ENCODE measurements around the gene YAP1.

YAP1 gene

GRCh38 chr11:102202972-102203371 lies 92.7 kb downstream of the YAP1 start:
- no peak for DNase-seq (ENCODE audit: low read depth, low spot score)

GRCh38 chr11:102204174-102204573 lies 93.9 kb downstream of the YAP1 start:
- no peak for TF ChIP-seq EZH2 (IDR thresholded peaks at IDR 0.05)
- TF ChIP-seq POLR2AphosphoS5 (IDR thresholded peaks at IDR 0.05; ENCODE audit: borderline replicate concordance, low read depth, low read length): no peak
- TF ChIP-seq FOXP2 (optimal IDR thresholded peaks at IDR 0.05; ENCODE audit: control extremely low read depth, extremely low read length, insufficient read depth): no peak
- Histone ChIP-seq H3K9ac (ENCODE audit: insufficient read length) (no peak overlapping the region), H3K4me3 (no peak overlapping the region), H3K27ac (no peak overlapping the region), H3K36me3 (ENCODE audit: insufficient read depth, low read length) (peaks cover 7% of the 10 kb centered on the region; the same call in 1 of the 2 replicates), H3K9me3 (ENCODE audit: low read depth, low read length) (no peaks in the 10 kb centered on the region)
- no peak for DNase-seq (ENCODE audit: low read depth, low spot score)

More at GRCh38 chr11:102202972-102203371, 92.7 kb downstream of the YAP1 start:
- TF ChIP-seq FOXP2 (optimal IDR thresholded peaks at IDR 0.05; ENCODE audit: control extremely low read depth, extremely low read length, insufficient read depth) (no peak), EZH2 (IDR thresholded peaks at IDR 0.05) (no peak), POLR2AphosphoS5 (IDR thresholded peaks at IDR 0.05; ENCODE audit: borderline replicate concordance, low read depth, low read length) (no peak)
- no peaks in the 10 kb centered on the region for H3K9me3 ChIP-seq (ENCODE audit: low read depth, low read length)
- no peak overlapping the region for H3K4me3 ChIP-seq
- H3K27ac ChIP-seq: no peak overlapping the region
- H3K9ac ChIP-seq (ENCODE audit: insufficient read length): no peak overlapping the region
- H3K36me3 ChIP-seq (ENCODE audit: insufficient read depth, low read length): peaks cover 5% of the 10 kb centered on the region; the same call in 1 of the 2 replicates

- Histone ChIP-seq H3K36me3 (ENCODE audit: insufficient read depth, low read length) (peaks cover 19% of the 10 kb centered on the region; the same call in 1 of the 2 replicates), H3K4me3 (no peak overlapping the region), H3K27ac (no peak overlapping the region), H3K9me3 (ENCODE audit: low read depth, low read length) (no peaks in the 10 kb centered on the region), H3K9ac (ENCODE audit: insufficient read length) (no peak overlapping the region)
- TF ChIP-seq POLR2AphosphoS5 (IDR thresholded peaks at IDR 0.05; ENCODE audit: borderline replicate concordance, low read depth, low read length): no peak
- no peak for TF ChIP-seq EZH2 (IDR thresholded peaks at IDR 0.05)
- TF ChIP-seq FOXP2 (optimal IDR thresholded peaks at IDR 0.05; ENCODE audit: control extremely low read depth, extremely low read length, insufficient read depth): no peak
- DNase-seq (ENCODE audit: low read depth, low spot score): no peak
Observed at GRCh38 chr11:102205805-102206204, 95.6 kb downstream of the YAP1 start.

DNA sequence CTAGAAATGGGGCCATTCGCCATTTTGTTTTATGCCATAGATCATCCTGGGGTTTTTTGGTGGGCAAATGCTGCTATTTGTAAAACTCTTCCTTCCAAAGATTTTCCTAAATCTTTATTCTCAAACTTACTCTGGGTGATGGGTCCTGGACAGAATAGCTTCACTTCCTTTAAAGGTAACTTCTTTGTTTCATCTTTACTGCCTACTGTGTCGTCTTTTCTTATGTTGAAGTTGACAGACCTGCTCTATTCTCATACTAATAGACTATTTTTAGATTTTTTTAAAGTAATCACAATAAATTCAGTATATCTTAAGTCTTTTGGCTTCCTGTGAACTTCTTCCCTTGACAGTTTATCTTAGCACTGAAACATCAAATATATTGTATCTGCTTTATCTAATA lies 98.6 kb downstream of the YAP1 start:
- no peak overlapping the region for H3K4me3 ChIP-seq
- no peaks in the 10 kb centered on the region for H3K9me3 ChIP-seq (ENCODE audit: low read depth, low read length)
- H3K36me3 ChIP-seq (ENCODE audit: insufficient read depth, low read length): peaks cover 23% of the 10 kb centered on the region; the same call in 1 of the 2 replicates
- DNase-seq (ENCODE audit: low read depth, low spot score): no peak
- no peak overlapping the region for H3K9ac ChIP-seq (ENCODE audit: insufficient read length)
- no peak overlapping the region for H3K27ac ChIP-seq
- TF ChIP-seq POLR2AphosphoS5 (IDR thresholded peaks at IDR 0.05; ENCODE audit: borderline replicate concordance, low read depth, low read length) (no peak), FOXP2 (optimal IDR thresholded peaks at IDR 0.05; ENCODE audit: control extremely low read depth, extremely low read length, insufficient read depth) (no peak), EZH2 (IDR thresholded peaks at IDR 0.05) (no peak)

DNA sequence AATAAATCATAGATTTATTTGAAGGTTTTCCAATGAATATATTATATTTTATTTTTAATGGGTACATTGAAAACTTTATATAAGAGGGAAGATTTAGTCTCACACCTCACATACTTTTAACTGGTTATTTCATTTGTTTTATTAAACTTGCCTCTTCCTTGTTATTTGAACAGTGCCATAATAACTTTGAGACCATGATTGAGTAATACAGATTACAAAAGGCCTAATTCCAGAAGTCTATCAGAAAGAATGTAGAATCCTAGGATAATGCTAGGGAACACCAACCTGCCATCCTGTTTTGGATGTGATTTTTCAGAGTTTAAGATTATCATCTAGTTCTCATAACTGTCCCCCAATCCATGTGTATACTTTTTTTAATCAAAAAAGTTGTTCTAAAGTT lies 104.4 kb downstream of the YAP1 start:
- no peak overlapping the region for H3K9ac ChIP-seq (ENCODE audit: insufficient read length)
- H3K27ac ChIP-seq: no peak overlapping the region
- H3K4me3 ChIP-seq: no peak overlapping the region
- no peak for TF ChIP-seq EZH2 (IDR thresholded peaks at IDR 0.05)
- no peak for TF ChIP-seq POLR2AphosphoS5 (IDR thresholded peaks at IDR 0.05; ENCODE audit: borderline replicate concordance, low read depth, low read length)
- no peak for TF ChIP-seq FOXP2 (optimal IDR thresholded peaks at IDR 0.05; ENCODE audit: control extremely low read depth, extremely low read length, insufficient read depth)
- DNase-seq (ENCODE audit: low read depth, low spot score): no peak
- H3K36me3 ChIP-seq (ENCODE audit: insufficient read depth, low read length): peaks cover 12% of the 10 kb centered on the region; the same call in 1 of the 2 replicates
- no peaks in the 10 kb centered on the region for H3K9me3 ChIP-seq (ENCODE audit: low read depth, low read length)

DNA sequence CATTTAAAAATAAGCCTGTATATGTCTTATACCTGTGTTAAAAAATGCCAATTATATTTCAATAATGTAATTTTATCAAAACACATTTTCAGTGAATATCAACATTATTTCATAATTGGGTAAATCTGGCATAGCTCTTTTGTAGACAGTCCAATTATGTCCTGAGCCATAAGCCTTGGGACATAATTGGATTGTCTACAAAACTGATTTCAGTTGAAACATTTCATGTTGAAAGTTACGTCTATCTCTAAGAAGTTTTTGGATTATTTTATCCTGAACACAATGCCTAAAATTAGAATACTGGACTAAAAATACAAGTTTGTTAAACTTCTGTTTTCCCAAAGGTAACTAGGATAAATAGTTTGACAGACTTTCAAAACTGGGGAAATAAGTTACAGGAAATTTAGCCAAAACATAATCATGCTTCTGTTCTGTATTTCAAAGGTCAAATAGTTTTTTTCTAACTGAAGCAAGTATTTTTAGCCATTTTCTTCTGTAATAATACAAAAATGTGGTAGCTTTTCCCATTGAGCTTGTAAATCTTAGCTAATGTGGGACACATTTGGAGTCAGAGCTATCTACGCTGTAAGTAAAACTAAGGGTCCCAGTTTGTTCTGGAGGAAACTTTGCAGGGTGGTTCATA lies 106.3 kb downstream of the YAP1 start:
- no peak for DNase-seq (ENCODE audit: low read depth, low spot score)
- no peak overlapping the region for H3K4me3 ChIP-seq
- H3K9me3 ChIP-seq (ENCODE audit: low read depth, low read length): no peaks in the 10 kb centered on the region
- peaks cover 4% of the 10 kb centered on the region; the same call in 1 of the 2 replicates for H3K36me3 ChIP-seq (ENCODE audit: insufficient read depth, low read length)
- H3K27ac ChIP-seq: no peak overlapping the region
- H3K9ac ChIP-seq (ENCODE audit: insufficient read length): no peak overlapping the region
- no peak for TF ChIP-seq FOXP2 (optimal IDR thresholded peaks at IDR 0.05; ENCODE audit: control extremely low read depth, extremely low read length, insufficient read depth)
- TF ChIP-seq POLR2AphosphoS5 (IDR thresholded peaks at IDR 0.05; ENCODE audit: borderline replicate concordance, low read depth, low read length): no peak
- TF ChIP-seq EZH2 (IDR thresholded peaks at IDR 0.05): no peak

- H3K4me3 ChIP-seq: no peak overlapping the region
- no peaks in the 10 kb centered on the region; the same call in 1 of the 2 replicates for H3K36me3 ChIP-seq (ENCODE audit: insufficient read depth, low read length)
- H3K9me3 ChIP-seq (ENCODE audit: low read depth, low read length): no peaks in the 10 kb centered on the region
- no peak overlapping the region for H3K27ac ChIP-seq
- no peak overlapping the region for H3K9ac ChIP-seq (ENCODE audit: insufficient read length)
- no peak for TF ChIP-seq POLR2AphosphoS5 (IDR thresholded peaks at IDR 0.05; ENCODE audit: borderline replicate concordance, low read depth, low read length)
- TF ChIP-seq FOXP2 (optimal IDR thresholded peaks at IDR 0.05; ENCODE audit: control extremely low read depth, extremely low read length, insufficient read depth): no peak
- TF ChIP-seq EZH2 (IDR thresholded peaks at IDR 0.05): no peak
- DNase-seq (ENCODE audit: low read depth, low spot score): no peak
Observed at GRCh38 chr11:102220728-102221467, 110.7 kb downstream of the YAP1 start.

DNA sequence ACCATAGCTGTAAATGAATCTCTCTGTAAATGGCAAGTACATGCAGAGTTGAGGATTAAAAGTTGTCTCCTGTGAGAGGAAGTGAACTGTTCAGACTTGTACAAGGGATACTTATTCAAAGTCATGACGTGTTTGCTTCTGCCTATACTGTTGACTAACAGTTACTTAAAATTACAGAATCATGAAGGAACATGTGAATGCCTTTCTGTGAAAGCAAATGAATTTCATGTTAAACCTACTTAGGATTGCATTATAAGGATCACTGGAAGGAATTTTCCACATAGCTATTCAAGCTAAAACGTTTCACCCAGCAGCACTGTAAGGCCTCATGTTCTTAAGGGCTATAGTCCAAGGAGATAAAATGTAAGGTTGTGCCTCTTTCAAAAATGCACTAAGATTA lies 113.6 kb downstream of the YAP1 start:
- H3K36me3 ChIP-seq (ENCODE audit: insufficient read depth, low read length): no peaks in the 10 kb centered on the region; the same call in 1 of the 2 replicates
- no peak overlapping the region for H3K4me3 ChIP-seq
- TF ChIP-seq FOXP2 (optimal IDR thresholded peaks at IDR 0.05; ENCODE audit: control extremely low read depth, extremely low read length, insufficient read depth) (no peak), POLR2AphosphoS5 (IDR thresholded peaks at IDR 0.05; ENCODE audit: borderline replicate concordance, low read depth, low read length) (no peak), EZH2 (IDR thresholded peaks at IDR 0.05) (no peak)
- DNase-seq (ENCODE audit: low read depth, low spot score): no peak
- H3K9me3 ChIP-seq (ENCODE audit: low read depth, low read length): no peaks in the 10 kb centered on the region
- no peak overlapping the region for H3K27ac ChIP-seq
- H3K9ac ChIP-seq (ENCODE audit: insufficient read length): no peak overlapping the region
